C4-2B (cell line): ENCODE measurements around the gene SELENOS.

Source experiments
- ZFX ChIP-seq: fragments of 450-650 bp; IDR thresholded peaks from 2 replicates; pipeline ENCODE4 v1.6.1; 2017
- TF ChIP-seq, protein P1 (sequence below): fragments of 450-650 bp; conservative IDR thresholded peaks from 2 replicates; pipeline ENCODE4 v1.5.1; 2017; ENCODE audit warnings: mild to moderate bottlenecking

DNA sequence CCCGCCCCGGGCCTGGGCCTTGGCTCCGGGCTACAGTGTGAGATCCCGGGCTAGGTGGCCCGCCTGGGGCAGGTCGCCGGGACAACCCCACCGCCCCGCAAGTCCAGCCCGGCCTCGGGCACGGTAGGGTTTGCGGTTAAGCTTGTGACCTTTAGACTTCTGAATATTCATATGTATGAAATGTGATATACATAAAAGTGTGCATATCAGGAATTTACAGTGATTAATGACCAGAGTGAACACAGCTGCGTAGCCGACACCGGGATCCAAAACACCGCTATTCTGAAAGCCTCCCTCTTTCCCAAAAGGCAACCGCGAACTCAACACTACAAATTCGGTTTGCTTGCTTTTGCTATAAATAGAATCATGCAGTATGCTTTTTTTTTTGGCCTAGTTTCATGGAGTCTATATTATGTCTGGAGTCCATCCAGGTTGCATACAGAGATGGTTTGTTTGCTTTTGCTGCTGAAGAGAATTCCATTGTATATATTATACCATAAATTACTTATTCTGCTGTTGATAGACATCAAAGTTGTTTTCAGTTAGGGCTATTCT is 18.4 kb upstream of the SELENOS start:
- TF ChIP-seq, protein P1, sequence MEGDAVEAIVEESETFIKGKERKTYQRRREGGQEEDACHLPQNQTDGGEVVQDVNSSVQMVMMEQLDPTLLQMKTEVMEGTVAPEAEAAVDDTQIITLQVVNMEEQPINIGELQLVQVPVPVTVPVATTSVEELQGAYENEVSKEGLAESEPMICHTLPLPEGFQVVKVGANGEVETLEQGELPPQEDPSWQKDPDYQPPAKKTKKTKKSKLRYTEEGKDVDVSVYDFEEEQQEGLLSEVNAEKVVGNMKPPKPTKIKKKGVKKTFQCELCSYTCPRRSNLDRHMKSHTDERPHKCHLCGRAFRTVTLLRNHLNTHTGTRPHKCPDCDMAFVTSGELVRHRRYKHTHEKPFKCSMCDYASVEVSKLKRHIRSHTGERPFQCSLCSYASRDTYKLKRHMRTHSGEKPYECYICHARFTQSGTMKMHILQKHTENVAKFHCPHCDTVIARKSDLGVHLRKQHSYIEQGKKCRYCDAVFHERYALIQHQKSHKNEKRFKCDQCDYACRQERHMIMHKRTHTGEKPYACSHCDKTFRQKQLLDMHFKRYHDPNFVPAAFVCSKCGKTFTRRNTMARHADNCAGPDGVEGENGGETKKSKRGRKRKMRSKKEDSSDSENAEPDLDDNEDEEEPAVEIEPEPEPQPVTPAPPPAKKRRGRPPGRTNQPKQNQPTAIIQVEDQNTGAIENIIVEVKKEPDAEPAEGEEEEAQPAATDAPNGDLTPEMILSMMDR, result no peak
- TF ChIP-seq ZFX, result no peak
